MCF 10A (cell line): Measurements from ENCODE around the gene PPP1R15B. TPM values are rescaled to one million over a fixed set of nuclear protein-coding genes. Genes with fewer than 3 reads are reported as not detected.

Experiments
- BruUV-seq: library from RNA; stranded (reverse); fragments of 400-500 nt; replicated peaks from 2 replicates; lab custom pipeline; 2021; lab: Mats Ljungman, UMichigan
- CTCF ChIA-PET: fragments of 300-600 bp; sonication (Branson Sonifier 250); formaldehyde crosslinking; extraction: SDS; loops from one replicate; lab custom pipeline; 2021; ENCODE audit warnings: antibody characterized with exemption, inconsistent platforms; lab: Yijun Ruan, JAX
- POLR2A ChIA-PET: fragments of 300-600, 350-650 bp; sonication (Branson Sonifier 250); formaldehyde crosslinking; extraction: SDS; loops from one replicate; lab custom pipeline; 2020; ENCODE audit warnings: antibody characterized with exemption, inconsistent platforms; lab: Yijun Ruan, JAX
- DNase-seq: peaks from one replicate; pipeline ENCODE4 v3.0.0-alpha.2; 2018; ENCODE audit not compliant: unreplicated experiment
- H3K27ac Mint-ChIP-seq: one replicate; pipeline ENCODE4 v1.8.0; 2022; ENCODE audit warnings: mild to moderate bottlenecking, low read depth, mixed read lengths; ENCODE audit not compliant: unreplicated experiment
- H3K27me3 Mint-ChIP-seq: one replicate; pipeline ENCODE4 v1.8.0; 2022; ENCODE audit warnings: mixed read lengths; ENCODE audit not compliant: insufficient read depth, unreplicated experiment
- H3K36me3 Mint-ChIP-seq: one replicate; pipeline ENCODE4 v1.8.0; 2022; ENCODE audit warnings: mild to moderate bottlenecking, moderate library complexity, mixed read lengths; ENCODE audit not compliant: insufficient read depth, unreplicated experiment
- H3K4me1 Mint-ChIP-seq: one replicate; pipeline ENCODE4 v1.8.0; 2022; ENCODE audit warnings: mixed read lengths; ENCODE audit not compliant: insufficient read depth, unreplicated experiment
- H3K4me3 Mint-ChIP-seq: one replicate; pipeline ENCODE4 v1.8.0; 2022; ENCODE audit warnings: mild to moderate bottlenecking, moderate library complexity, mixed read lengths; ENCODE audit not compliant: unreplicated experiment
- H3K9me3 Mint-ChIP-seq: one replicate; pipeline ENCODE4 v1.8.0; 2022; ENCODE audit warnings: mixed read lengths; ENCODE audit not compliant: unreplicated experiment
- CTCF ChIP-seq: fragments of 200-600 bp; IDR thresholded peaks from one replicate; pipeline ENCODE4 v1.8.0; 2022; ENCODE audit warnings: antibody characterized with exemption, mild to moderate bottlenecking; ENCODE audit not compliant: unreplicated experiment
- intact Hi-C: fragments of 100-400 bp; cut with micrococcal nuclease; formaldehyde crosslinking; loops from 2 replicates; pipeline ENCODE4 v1.14.1; 2022
- total RNA-seq: library from RNA; stranded (reverse); gene quantifications from 2 replicates; pipeline ENCODE4 v1.2.3, GENCODE V29; 2022

Gene PPP1R15B
- total RNA-seq, 1 experiment from 2014 or later, result 86.0 TPM

- Mint-ChIP-seq H3K4me3 (no peak overlapping the region), H3K36me3 (peaks cover 8% of the 10 kb centered on the region), H3K27ac (no peak overlapping the region), H3K27me3 (no peaks in the 10 kb centered on the region), H3K4me1 (peaks cover 22% of the 10 kb centered on the region), H3K9me3 (no peaks in the 10 kb centered on the region)
- ChIA-PET POLR2A (interaction anchor here (1.2 to 2.0 kb wide), 3 partner anchors 11 to 43 kb away, joined by 3 to 8 read pairs (median 6); partner anchors contain the start of gene PIK3C2B), CTCF (interaction anchor here (0.5 to 38.8 kb wide), 10 partner anchors 9 to 592 kb away, joined by 3 to 1125 read pairs (median 4); partner anchors contain the start of genes GOLT1A and PIK3C2B)
- no TSS peak for BruUV-seq
- no peak for TF ChIP-seq CTCF
- peak; percentile 18 for DNase-seq
- intact Hi-C loops, result no loop called here
Observed at GRCh38 chr1:204450461-204451257, 39.0 kb upstream of the PPP1R15B start.

GRCh38 chr1:204449678-204450280, 38.2 kb upstream of the PPP1R15B start:
- intact Hi-C loops, result no loop called here
- H3K27me3 Mint-ChIP-seq, result no peaks in the 10 kb centered on the region
- H3K9me3 Mint-ChIP-seq, result no peaks in the 10 kb centered on the region
- DNase-seq, result no peak
- peaks cover 8% of the 10 kb centered on the region for H3K36me3 Mint-ChIP-seq
- H3K4me1 Mint-ChIP-seq, result peaks cover 22% of the 10 kb centered on the region
- ChIA-PET CTCF (interaction anchor here (0.6 to 38.8 kb wide), 10 partner anchors 11 to 1217 kb away, joined by 3 to 1125 read pairs (median 3); partner anchors contain the start of genes GOLT1A and PIK3C2B), POLR2A (interaction anchor here (1.2 to 2.0 kb wide), 5 partner anchors 10 to 44 kb away, joined by 3 to 8 read pairs (median 6); partner anchors contain the start of gene PIK3C2B)
- no TSS peak for BruUV-seq
- no peak overlapping the region for H3K4me3 Mint-ChIP-seq
- no peak overlapping the region for H3K27ac Mint-ChIP-seq
- no peak for TF ChIP-seq CTCF

- Mint-ChIP-seq H3K9me3 (no peaks in the 10 kb centered on the region), H3K27me3 (no peaks in the 10 kb centered on the region), H3K27ac (no peak overlapping the region), H3K4me3 (no peak overlapping the region), H3K36me3 (peaks cover 9% of the 10 kb centered on the region), H3K4me1 (peaks cover 29% of the 10 kb centered on the region)
- ChIA-PET CTCF (interaction anchor here (0.6 to 38.8 kb wide), 10 partner anchors 9 to 613 kb away, joined by 3 to 1125 read pairs (median 3); partner anchors contain the start of gene PIK3C2B), POLR2A (interaction anchor here (0.7 to 2.0 kb wide), 5 partner anchors 10 to 45 kb away, joined by 3 to 7 read pairs (median 6); partner anchors contain the start of gene PIK3C2B)
- intact Hi-C loops, result no loop called here
- no TSS peak for BruUV-seq
- TF ChIP-seq CTCF, result no peak
- DNase-seq, result no peak
Observed at GRCh38 chr1:204448991-204449677, 37.5 kb upstream of the PPP1R15B start.
